ENCODE measurements around the gene ASPG. TPM values are rescaled to one million over a fixed set of nuclear protein-coding genes. Genes with fewer than 3 reads are reported as not detected.

ASPG gene
- under 1 TPM; 0.14 to 0.35 TPM for total RNA-seq

GRCh38 chr14:104085032-104085888 lies at the start of gene ASPG:
ASPG (plus strand) TSS chr14:104085700; CDS start chr14:104085771, 71 bp downstream.
- Histone ChIP-seq H3K9me3 (no peaks in the 10 kb centered on the region), H3K36me3 (no peaks in the 10 kb centered on the region), H3K27ac (no peak within 1 kb of the TSS), H3K4me1 (ENCODE audit: control insufficient read depth in 1 of 2, low read depth in 2 of 2) (no peaks in the 10 kb centered on the region), H3K4me3 (no peak within 1 kb of the TSS), H3K27me3 (replicated peaks; ENCODE audit: insufficient read depth) (no peaks in the 10 kb centered on the region)
- ATAC-seq (ENCODE audit: insufficient number of reproducible peaks, low FRiP score, low read depth) (no peak), DNase-seq (ENCODE audit: low spot score) (no peak)
- no peak for TF ChIP-seq CTCF (IDR thresholded peaks at IDR 0.05)

- Histone ChIP-seq H3K27me3 (replicated peaks; ENCODE audit: insufficient read depth) (no peaks in the 10 kb centered on the region), H3K36me3 (no peaks in the 10 kb centered on the region), H3K27ac (no peak overlapping the region), H3K4me3 (no peak overlapping the region), H3K4me1 (ENCODE audit: control insufficient read depth in 1 of 2, low read depth in 2 of 2) (peaks cover 0 to 6% of the 10 kb centered on the region in 2 donors), H3K9me3 (no peaks in the 10 kb centered on the region)
- ATAC-seq (ENCODE audit: insufficient number of reproducible peaks, low FRiP score, low read depth) (no peak), DNase-seq (ENCODE audit: low spot score) (no peak)
- no peak for TF ChIP-seq CTCF (IDR thresholded peaks at IDR 0.05)
These were observed 49.3 kb upstream of the ASPG start for GRCh38 chr14:104036212-104036611.

- H3K27me3 ChIP-seq (replicated peaks; ENCODE audit: insufficient read depth), result no peaks in the 10 kb centered on the region
- TF ChIP-seq CTCF (IDR thresholded peaks at IDR 0.05), result no peak
- no peaks in the 10 kb centered on the region for H3K4me1 ChIP-seq (ENCODE audit: control insufficient read depth in 1 of 2, low read depth in 2 of 2)
- ATAC-seq (ENCODE audit: insufficient number of reproducible peaks, low FRiP score, low read depth) (no peak), DNase-seq (ENCODE audit: low spot score) (no peak)
- no peak overlapping the region for H3K4me3 ChIP-seq
- H3K9me3 ChIP-seq, result no peaks in the 10 kb centered on the region
- no peaks in the 10 kb centered on the region for H3K36me3 ChIP-seq
- no peak overlapping the region for H3K27ac ChIP-seq
These were observed 48.4 kb upstream of the ASPG start for GRCh38 chr14:104037074-104037473.

GRCh38 chr14:104037903-104038302 lies 47.6 kb upstream of the ASPG start:
- H3K36me3 ChIP-seq, result no peaks in the 10 kb centered on the region
- no peaks in the 10 kb centered on the region for H3K27me3 ChIP-seq (replicated peaks; ENCODE audit: insufficient read depth)
- DNase-seq (ENCODE audit: low spot score), result no peak
- no peaks in the 10 kb centered on the region for H3K9me3 ChIP-seq
- ATAC-seq (ENCODE audit: insufficient number of reproducible peaks, low FRiP score, low read depth), result no peak
- TF ChIP-seq CTCF (IDR thresholded peaks at IDR 0.05), result no peak
- no peak overlapping the region for H3K27ac ChIP-seq
- H3K4me3 ChIP-seq, result no peak overlapping the region
- no peaks in the 10 kb centered on the region for H3K4me1 ChIP-seq (ENCODE audit: control insufficient read depth in 1 of 2, low read depth in 2 of 2)

GRCh38 chr14:104039214-104039613 lies 46.3 kb upstream of the ASPG start:
- H3K4me3 ChIP-seq, result no peak overlapping the region
- DNase-seq (ENCODE audit: low spot score) (no peak), ATAC-seq (ENCODE audit: insufficient number of reproducible peaks, low FRiP score, low read depth) (no peak)
- TF ChIP-seq CTCF (IDR thresholded peaks at IDR 0.05), result no peak
- no peaks in the 10 kb centered on the region for H3K9me3 ChIP-seq
- H3K36me3 ChIP-seq, result no peaks in the 10 kb centered on the region
- no peak overlapping the region for H3K27ac ChIP-seq
- H3K27me3 ChIP-seq (replicated peaks; ENCODE audit: insufficient read depth), result no peaks in the 10 kb centered on the region
- no peaks in the 10 kb centered on the region for H3K4me1 ChIP-seq (ENCODE audit: control insufficient read depth in 1 of 2, low read depth in 2 of 2)

All from thoracic aorta (tissue), 2 donors.